Measurements from ENCODE around the gene PRKCE. TPM values are rescaled to one million over a fixed set of nuclear protein-coding genes. Genes with fewer than 3 reads are reported as not detected.
"Not testable (repeated sequence)": the region's sequence is repeated elsewhere in the genome, so short reads cannot be mapped to it uniquely, and the experiment has no call there.

The PRKCE gene
- total RNA-seq, 1 experiment from 2014 or later = 5.3 TPM

DNA sequence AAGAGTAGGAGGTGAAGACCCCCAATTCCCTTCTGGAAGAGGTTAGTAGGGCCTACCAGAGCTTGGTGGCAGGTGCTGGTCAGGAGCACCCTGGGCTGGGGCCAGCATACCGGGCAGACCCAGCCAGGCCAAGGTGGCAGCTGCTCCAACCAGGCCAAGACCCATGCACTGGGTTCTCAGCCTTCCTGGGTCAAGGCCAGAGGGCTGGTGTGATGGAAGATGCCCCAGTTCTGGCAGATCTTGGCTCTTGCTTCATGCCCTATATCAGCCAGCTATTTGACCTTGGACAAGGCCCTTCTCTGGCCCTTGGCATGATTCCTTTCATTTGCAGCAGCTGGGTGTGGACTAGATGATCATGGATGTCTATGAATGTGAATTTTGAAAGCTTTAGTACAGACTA is 57.7 kb downstream of the PRKCE start:
- no peak for DNase-seq (ENCODE audit: low read depth)
- in situ Hi-C loops (cut with HindIII; ENCODE audit: low pct_unique_long_range_greater_than_20kb, low sequenced_read_pairs) = no loop called here

DNA sequence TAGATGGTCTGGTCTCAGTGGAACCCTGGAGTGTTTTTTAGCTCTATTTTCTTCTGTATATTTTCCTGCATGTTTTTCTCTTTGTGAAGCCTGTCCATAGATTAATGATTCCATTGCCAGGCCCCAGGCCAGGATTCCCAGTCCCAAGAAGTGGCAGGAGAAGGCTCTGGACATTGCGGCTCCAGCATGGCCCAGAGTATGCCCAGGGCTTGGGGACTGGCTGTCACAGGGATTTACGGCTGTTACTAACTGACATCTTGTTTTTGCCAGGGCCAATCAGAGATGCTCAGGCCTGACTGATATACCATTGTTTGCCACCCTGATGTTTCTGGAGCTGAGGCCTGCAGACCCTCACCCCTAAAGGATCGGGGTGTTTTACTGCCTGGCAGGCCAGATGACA is 59.0 kb downstream of the PRKCE start:
- in situ Hi-C loops (cut with HindIII; ENCODE audit: low pct_unique_long_range_greater_than_20kb, low sequenced_read_pairs) = no loop called here
- DNase-seq (ENCODE audit: low read depth) = no peak

DNA sequence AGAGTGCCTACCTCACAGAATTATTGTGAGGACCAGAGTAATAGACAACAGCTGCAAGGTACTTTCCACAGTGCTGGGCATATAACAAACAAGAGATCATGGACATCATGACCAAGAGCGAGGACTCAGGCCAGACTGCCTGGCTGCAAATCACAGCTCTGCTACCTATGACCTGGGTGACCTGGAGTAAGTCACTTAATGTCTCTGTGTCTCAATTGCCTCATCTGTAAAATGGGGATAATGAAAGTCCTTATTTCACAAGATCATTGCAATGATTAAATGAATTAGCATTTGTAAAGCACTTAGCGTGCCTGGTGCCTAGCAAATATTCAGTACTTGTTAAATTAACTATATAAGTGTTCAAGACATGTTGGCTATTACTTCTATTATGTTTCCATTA is 59.7 kb downstream of the PRKCE start:
- in situ Hi-C loops (cut with HindIII; ENCODE audit: low pct_unique_long_range_greater_than_20kb, low sequenced_read_pairs) = no loop called here

DNA sequence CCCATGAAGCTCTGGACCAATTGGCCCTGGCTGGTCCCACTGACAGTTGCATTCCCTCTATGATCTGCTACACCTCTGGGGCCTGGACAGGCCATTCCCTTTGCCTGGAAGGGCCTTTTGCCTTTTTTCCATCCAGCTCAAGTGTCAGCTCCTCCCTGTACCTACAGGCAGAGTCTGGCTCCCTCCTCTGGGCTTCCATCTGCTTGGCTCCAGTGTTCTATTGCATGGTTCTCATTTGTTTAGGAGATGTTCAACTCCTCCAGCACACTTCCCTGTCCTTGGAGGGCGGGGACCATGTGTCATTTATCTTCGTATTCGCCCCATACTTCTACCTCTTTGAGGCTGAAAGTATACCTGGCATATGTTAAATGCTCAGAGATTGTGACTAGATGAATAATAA is 61.1 kb downstream of the PRKCE start:
- in situ Hi-C loops (cut with HindIII; ENCODE audit: low pct_unique_long_range_greater_than_20kb, low sequenced_read_pairs) = no loop called here
- no peak for DNase-seq (ENCODE audit: low read depth)

More for the DNA sequence above, 59.7 kb downstream of the PRKCE start:
- no peak for DNase-seq (ENCODE audit: low read depth)

DNA sequence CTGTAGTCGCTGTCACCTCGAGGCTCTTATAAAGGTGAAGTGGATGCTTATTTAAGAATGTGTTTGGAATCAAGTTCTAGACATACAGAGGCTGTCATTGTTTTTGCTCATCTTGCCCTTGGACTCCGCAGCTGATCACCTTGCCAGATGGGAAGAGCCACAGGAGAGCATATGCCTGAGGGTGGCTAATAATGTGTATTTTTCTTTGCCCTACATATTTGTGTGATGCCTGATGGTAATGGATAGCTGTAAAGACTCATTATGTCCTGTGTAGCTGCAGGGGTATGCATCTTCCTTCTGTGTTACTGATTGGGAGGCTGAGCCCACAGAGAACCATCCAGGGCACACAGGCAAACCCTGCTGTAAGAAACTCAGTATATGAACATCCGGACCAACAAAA is 61.7 kb downstream of the PRKCE start:
- in situ Hi-C loops (cut with HindIII; ENCODE audit: low pct_unique_long_range_greater_than_20kb, low sequenced_read_pairs) = no loop called here

DNA sequence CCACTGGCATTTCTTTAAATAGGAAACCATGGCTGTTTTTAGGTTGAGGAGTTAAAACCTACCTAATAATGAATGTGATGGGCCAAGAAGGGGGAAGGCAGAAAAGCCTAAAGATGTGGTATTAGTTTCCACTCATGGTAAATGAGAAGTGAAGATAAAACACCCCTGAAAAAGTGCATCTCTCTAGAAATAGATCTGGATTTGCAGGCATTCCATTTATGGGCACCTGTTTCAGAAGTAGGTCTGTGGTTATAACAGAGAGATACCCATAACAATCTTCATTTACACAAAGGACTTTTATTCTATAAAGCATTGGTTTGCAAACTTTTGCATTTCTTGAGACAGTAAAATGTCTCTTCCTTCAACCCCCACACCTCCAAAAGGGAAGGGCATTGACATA is 62.1 kb downstream of the PRKCE start:
- DNase-seq (ENCODE audit: low read depth) = no peak

More for the DNA sequence above, 61.7 kb downstream of the PRKCE start:
- no peak for DNase-seq (ENCODE audit: low read depth)

DNA sequence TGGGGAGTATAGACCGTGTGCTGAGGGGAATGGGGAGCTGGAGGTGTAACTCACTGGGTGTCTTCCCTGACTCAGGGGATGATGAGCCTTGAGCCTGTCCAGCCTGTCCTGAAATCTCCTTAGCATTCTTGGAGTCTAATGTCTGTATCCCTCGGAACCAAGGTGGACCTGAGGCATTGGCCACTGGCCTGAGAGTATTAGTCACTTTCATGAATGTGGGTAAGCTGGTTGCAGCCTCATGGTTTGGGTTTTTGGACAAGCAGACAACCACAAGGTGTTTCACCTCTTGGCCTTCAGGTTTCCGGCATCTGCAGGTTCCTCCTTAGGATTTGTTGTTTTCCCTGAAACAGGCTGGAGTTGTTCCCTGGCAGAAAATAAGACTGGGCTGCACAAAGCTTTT is 63.2 kb downstream of the PRKCE start:
- in situ Hi-C loops (cut with HindIII; ENCODE audit: low pct_unique_long_range_greater_than_20kb, low sequenced_read_pairs) = no loop called here
- no peak for DNase-seq (ENCODE audit: low read depth)

More for the DNA sequence above, 62.1 kb downstream of the PRKCE start:
- in situ Hi-C loops (cut with HindIII; ENCODE audit: low pct_unique_long_range_greater_than_20kb, low sequenced_read_pairs) = no loop called here

DNA sequence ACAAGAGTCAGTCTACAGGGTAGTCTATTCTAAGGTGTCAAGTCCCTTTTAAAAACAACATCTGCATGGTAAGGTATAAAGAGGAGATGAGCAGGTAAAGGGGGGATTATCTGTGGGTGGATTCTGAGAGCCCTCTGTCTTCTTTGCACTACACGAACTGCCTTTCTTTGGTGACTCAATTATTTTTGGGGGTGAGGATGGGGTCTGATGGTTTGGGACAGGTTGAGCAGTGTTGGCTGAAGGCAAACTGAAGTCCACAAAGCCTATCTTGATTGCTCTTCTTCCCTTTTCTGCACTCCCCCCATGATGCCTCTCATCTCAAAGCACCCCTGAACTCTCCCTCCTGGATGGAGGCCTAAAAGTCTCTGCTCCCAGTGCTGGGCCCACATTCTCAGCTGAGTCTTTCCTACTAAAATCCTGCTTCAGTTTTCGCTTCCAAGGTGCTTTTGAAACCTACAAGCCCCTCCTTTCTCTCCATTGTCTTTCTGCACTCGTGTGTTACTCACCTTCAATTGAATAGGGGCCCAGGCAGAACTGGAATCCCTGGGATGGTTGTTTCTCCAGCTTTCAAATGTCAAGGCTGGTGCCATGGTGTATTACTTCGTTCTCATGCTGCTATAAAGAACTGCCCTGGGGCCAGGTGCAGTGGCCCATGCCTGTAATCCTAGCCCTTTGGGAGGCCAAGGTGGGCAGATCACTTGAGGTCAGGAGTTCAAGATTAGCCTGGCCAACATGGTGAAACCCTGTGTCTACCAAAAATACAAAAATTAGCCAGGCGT is 64.3 kb downstream of the PRKCE start:
- in situ Hi-C loops (cut with HindIII; ENCODE audit: low pct_unique_long_range_greater_than_20kb, low sequenced_read_pairs) = no loop called here
- no peak for DNase-seq (ENCODE audit: low read depth)

DNA sequence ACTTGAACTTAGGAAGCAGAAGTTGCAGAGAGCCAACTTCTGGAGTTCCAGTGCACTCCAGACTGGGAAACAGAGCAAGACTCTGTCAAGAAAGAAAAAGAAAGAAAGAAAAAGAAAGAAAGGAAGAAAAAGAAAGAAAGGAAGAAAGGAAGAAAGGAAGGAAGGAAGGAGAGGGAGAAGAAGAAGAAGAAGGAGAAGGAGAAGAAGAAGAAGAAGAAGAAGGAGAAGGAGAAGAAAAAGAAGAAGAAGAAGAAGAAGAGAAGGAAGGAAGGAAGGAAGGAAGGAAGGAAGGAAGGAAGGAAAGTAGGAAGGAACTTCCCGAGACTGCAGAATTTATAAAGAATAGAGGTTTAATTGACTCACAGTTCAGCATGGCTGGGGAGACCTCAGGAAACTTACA is 65.0 kb downstream of the PRKCE start:
- in situ Hi-C loops (cut with HindIII; ENCODE audit: low pct_unique_long_range_greater_than_20kb, low sequenced_read_pairs); DNase-seq (ENCODE audit: low read depth): not testable (repeated sequence)

DNA sequence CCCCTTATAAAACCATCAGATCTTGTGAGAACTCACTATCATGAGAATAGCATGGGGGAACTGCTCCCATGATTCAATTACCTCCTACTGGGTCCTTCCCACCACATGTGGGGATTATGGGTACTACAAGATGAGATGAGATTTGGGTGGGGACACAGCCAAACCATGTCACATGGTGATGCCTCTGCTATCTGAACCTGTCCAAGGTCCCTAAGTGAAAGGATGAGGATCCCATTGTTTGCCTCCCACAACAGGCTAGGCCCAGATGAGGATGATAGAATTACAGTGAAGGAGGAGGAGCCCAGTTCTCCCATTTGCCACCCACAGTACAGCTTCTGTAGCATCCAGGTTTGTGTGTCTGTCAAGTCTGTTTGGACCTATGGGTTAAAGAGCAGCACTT is 65.4 kb downstream of the PRKCE start:
- in situ Hi-C loops (cut with HindIII; ENCODE audit: low pct_unique_long_range_greater_than_20kb, low sequenced_read_pairs) = no loop called here
- no peak for DNase-seq (ENCODE audit: low read depth)

DNA sequence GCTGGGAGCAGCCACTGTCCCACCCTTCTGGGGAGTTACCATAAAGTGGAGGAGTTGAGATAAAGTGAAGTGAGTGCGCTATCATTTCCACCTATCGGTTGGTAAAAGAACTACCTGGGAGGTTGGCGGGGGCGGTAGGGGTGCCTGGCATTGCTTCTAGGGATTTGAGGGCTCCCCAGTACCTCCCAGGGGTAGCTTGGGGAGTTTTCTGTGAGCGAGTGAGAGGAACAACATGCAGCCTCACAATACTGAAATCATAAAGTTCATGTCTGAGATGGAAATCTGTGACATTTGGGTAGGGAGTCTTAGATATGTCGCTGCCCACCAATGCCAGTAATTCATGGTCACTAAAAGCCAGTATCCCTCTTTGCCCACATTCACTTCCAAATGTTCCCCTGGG is 68.7 kb downstream of the PRKCE start:
- DNase-seq (ENCODE audit: low read depth) = no peak
- in situ Hi-C loops (cut with HindIII; ENCODE audit: low pct_unique_long_range_greater_than_20kb, low sequenced_read_pairs) = no loop called here

DNA sequence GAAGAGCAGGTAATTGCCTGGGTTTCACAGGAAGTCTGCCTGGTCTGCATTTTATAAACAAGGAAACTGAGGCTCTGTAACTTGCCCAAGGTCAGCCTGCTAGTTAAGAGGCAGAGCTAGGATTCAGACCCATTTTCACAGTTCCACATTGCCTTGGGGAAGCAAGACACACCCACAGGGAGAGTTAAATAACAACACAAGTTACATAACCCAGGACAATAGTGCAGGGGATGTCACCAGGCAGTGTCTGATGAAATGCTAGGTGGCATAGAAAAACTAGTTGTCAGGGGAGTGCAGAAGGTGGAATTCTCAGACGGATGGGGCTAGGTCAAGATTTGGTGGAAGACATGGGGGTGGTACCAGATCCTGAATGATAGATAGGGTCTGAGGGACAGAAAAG is 69.7 kb downstream of the PRKCE start:
- in situ Hi-C loops (cut with HindIII; ENCODE audit: low pct_unique_long_range_greater_than_20kb, low sequenced_read_pairs) = no loop called here
- DNase-seq (ENCODE audit: low read depth) = no peak

DNA sequence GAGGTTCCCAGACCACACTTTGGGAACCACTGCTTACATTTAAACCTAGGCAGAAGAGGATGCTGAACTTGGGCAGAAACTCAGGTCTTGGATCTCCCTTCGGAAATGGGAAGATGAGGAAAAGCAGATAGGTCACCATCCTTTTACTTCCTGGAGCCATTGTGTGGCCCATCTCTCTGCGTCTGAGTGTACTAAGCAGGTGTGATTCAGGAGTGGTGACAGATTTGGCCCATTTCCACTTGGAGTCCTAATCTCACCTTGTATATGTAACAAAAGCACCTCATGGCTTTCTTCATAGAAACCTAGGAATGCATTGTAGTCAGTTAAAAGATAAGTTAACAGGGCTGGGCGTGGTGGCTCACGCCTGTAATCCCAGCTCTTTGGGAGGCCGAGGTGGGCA is 71.0 kb downstream of the PRKCE start:
- in situ Hi-C loops (cut with HindIII; ENCODE audit: low pct_unique_long_range_greater_than_20kb, low sequenced_read_pairs) = no loop called here
- DNase-seq (ENCODE audit: low read depth) = no peak

DNA sequence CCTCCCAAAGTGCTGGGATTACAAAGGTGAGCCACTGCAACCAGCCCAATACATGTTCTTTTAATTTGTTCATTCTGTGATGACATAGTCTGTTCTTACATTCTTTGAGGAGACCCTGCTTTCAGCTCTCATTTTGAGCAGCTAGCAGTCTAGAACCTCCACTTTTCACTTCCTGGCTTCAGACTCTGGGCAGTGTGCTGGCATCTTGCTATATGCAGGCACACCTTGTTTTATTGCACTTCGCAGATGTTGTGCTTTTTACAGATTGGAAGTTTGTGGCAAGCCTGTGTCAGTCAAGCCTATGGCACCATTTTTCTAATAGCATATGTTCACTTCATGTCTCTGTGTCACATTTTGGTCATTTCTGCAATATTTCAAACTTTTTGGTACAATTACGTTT is 72.4 kb downstream of the PRKCE start:
- in situ Hi-C loops (cut with HindIII; ENCODE audit: low pct_unique_long_range_greater_than_20kb, low sequenced_read_pairs) = no loop called here
- no peak for DNase-seq (ENCODE audit: low read depth)

DNA sequence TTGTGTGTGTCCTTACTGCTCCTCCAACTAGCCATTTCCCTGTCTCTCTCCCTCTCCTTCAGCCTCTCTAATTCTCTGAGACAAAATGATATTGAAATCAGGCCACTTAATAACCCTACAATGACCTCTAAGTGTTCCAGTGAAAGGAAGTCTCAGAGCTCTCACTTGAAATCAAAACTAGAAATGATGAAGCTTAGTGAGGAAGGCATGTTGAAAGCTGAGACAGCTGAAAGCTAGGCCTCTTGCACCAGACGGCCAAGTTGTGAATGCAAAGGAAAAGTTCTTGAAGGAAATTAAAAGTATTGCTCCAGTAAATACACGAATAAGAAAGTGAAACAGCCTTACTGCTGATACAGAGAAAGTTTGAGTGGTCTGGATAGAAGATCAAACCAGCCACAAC is 72.9 kb downstream of the PRKCE start:
- DNase-seq (ENCODE audit: low read depth) = no peak
- in situ Hi-C loops (cut with HindIII; ENCODE audit: low pct_unique_long_range_greater_than_20kb, low sequenced_read_pairs) = no loop called here

DNA sequence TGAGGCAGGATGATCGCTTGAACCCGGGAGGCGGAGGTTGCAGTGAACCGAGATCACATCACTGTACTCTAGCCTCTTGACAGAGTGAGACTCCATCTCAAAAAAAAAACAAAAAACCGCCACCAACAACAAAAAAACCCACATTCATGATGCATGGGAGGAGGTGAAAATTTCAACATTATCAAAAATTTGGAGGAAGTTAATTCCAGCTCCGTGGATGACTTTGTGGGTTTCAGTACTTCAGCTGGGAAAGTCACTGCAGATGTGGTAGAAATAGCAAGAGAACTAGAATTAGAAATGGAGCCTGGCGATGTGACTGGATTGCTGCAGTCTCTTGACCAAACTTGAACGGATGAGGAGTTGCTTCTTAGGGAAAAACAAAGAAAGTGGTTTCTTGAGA is 74.3 kb downstream of the PRKCE start:
- DNase-seq (ENCODE audit: low read depth) = no peak
- in situ Hi-C loops (cut with HindIII; ENCODE audit: low pct_unique_long_range_greater_than_20kb, low sequenced_read_pairs) = no loop called here

DNA sequence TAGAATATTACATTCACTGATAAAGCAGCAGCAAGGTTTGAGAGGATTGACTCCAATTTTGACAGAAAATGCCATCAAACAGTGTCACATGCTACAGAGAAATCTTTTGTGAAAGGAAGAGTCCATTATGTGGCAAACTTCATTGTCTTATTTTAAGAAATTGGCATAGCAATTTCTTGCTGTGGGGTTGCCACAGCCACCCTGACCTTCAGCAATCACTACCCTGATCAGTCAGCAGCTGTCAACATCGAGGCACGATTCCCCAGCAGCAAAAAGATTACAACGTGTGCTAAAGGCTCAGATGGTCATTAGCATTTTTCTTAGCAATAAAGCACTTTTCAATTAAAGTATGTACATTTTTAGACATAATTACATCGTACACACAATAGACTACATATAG is 74.7 kb downstream of the PRKCE start:
- no peak for DNase-seq (ENCODE audit: low read depth)
- in situ Hi-C loops (cut with HindIII; ENCODE audit: low pct_unique_long_range_greater_than_20kb, low sequenced_read_pairs) = no loop called here

DNA sequence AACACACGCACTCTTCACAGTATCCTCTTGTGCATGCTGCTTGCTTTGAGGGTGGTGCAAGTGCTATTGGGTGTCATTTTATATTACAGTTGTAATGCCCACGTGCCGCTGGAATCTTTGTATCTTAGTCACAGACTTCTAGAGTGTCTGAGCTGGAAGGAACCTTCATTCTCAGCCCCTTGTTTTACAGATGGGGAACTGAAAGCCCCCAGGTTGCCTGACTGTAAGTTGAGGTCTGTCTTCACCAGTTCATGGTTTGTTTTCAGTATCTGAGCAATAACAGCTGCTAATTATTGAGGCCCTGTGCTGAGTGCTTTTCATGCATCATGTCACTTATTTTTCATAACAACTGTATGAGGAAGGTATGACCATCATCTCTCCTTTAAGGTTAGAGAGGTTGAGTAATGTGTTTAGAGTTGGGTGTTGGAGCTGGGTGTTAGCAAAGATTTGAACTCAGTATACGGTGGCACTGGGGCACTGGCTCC is 77.0 kb downstream of the PRKCE start:
- in situ Hi-C loops (cut with HindIII; ENCODE audit: low pct_unique_long_range_greater_than_20kb, low sequenced_read_pairs) = no loop called here
- no peak for DNase-seq (ENCODE audit: low read depth)

DNA sequence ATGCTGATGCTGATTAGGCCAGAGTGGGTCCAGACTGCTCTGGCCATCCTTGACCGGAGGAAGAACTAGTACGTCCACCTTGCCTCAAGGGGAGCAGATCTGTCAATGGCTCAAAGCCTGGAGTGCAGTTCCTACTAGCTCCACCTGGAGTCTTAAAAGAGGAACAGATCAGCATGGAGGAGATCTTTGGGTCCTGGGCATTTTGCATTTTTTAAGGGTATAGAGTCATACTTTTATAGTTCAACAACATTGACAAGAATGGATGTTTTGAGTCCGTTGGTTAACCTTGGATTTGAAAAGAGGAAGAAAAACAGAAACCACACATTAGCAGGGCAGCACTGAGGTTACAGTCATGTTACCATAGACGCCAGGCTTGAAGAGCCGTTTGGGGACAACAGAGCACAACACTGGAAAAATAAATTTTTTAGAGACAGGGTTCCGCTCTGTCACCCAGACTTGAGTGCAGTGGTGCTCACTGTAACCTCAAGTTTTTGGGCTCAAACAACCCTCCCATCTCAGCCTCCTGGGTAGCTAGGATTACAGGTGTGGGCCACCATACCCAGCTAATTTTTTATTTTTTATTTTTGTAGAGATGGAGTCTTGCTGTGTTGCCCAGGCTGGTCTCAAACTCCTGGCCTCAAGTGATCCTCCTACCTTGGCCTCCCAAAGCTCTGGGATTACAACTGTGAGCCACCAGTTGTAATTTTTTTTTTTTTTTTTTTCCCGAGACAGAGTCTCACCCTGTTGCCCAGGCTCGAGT is 78.5 kb downstream of the PRKCE start:
- DNase-seq (ENCODE audit: low read depth) = no peak
- in situ Hi-C loops (cut with HindIII; ENCODE audit: low pct_unique_long_range_greater_than_20kb, low sequenced_read_pairs) = no loop called here

DNA sequence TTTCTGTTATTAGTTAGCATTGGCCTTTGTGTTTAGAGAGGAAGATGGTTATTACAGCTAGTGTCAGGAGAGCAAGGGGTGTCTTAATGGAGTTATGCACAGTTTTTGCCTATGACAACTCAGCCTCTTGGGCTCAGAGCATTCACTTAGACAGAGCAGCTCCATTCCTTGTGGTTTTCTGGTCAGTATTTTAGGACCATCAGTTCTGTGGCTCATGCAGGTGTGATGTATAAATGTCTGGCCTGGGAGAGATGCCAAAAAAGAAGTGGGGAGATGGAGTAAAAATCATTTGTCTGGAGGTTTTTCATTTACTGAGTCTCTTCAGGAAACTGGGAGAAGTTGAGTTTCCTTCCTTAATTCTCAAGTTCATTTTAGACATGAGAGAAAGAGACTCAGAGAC is 79.7 kb downstream of the PRKCE start:
- in situ Hi-C loops (cut with HindIII; ENCODE audit: low pct_unique_long_range_greater_than_20kb, low sequenced_read_pairs) = no loop called here

More for the DNA sequence above, 79.7 kb downstream of the PRKCE start:
- no peak for DNase-seq (ENCODE audit: low read depth)
